HepG2 (cell line): ENCODE measurements around the gene SETD1A. TPM values are rescaled to one million over a fixed set of nuclear protein-coding genes. Genes with fewer than 3 reads are reported as not detected.
A peak's percentile ranks its signal among the peaks of the same experiment; 100 is the strongest.

Experiments used
- ELF4 ChIP-seq: sonication (generic); formaldehyde crosslinking; IDR thresholded peaks from 2 replicates; pipeline ENCODE4 v1.5.0; 2020; ENCODE audit warnings: missing genetic modification reagents, mild to moderate bottlenecking, moderate library complexity, borderline replicate concordance
- GMEB2 ChIP-seq: IDR thresholded peaks from 2 replicates; pipeline ENCODE4 v1.6.1; 2016; ENCODE audit warnings: missing biosample characterization, missing genetic modification reagents, low read depth
- IKZF4 ChIP-seq: sonication (generic); formaldehyde crosslinking; IDR thresholded peaks from 2 replicates; pipeline ENCODE4 v1.5.1; 2020; ENCODE audit warnings: borderline replicate concordance, mild to moderate bottlenecking, low read depth, missing genetic modification reagents; ENCODE audit errors: not compliant biosample characterization
- NFAT5 ChIP-seq: sonication (generic); formaldehyde crosslinking; IDR thresholded peaks from 2 replicates; pipeline ENCODE4 v1.4.0; 2020; ENCODE audit warnings: missing genetic modification reagents
- SOX5 ChIP-seq: IDR thresholded peaks from 2 replicates; pipeline ENCODE4 v1.6.1; 2016; ENCODE audit warnings: borderline replicate concordance
- SP140L ChIP-seq: sonication (generic); formaldehyde crosslinking; IDR thresholded peaks from 2 replicates; pipeline ENCODE4 v1.4.0; 2020; ENCODE audit warnings: missing genetic modification reagents, borderline replicate concordance
- ZBTB7B ChIP-seq: sonication (generic); formaldehyde crosslinking; IDR thresholded peaks from 2 replicates; pipeline ENCODE4 v1.4.0; 2020; ENCODE audit warnings: missing genetic modification reagents
- ZHX1 ChIP-seq: sonication (generic); formaldehyde crosslinking; IDR thresholded peaks from 2 replicates; pipeline ENCODE4 v1.8.1; 2022; ENCODE audit warnings: low read depth, mild to moderate bottlenecking, missing genetic modification reagents
- ZNF431 ChIP-seq: sonication (generic); formaldehyde crosslinking; IDR thresholded peaks from 2 replicates; pipeline ENCODE4 v1.9.0; 2022; ENCODE audit warnings: missing genetic modification reagents, low read depth, mild to moderate bottlenecking, borderline replicate concordance
- ZNF562 ChIP-seq: sonication (generic); formaldehyde crosslinking; IDR thresholded peaks from 2 replicates; pipeline ENCODE4 v1.8.0; 2022; ENCODE audit warnings: missing genetic modification reagents, borderline replicate concordance
- ZNF614 ChIP-seq: IDR thresholded peaks from 2 replicates; pipeline ENCODE4 v1.6.1; 2018; ENCODE audit warnings: missing biosample characterization, missing genetic modification reagents, inconsistent platforms, borderline replicate concordance
- ZNF720 ChIP-seq: sonication (generic); formaldehyde crosslinking; IDR thresholded peaks from 2 replicates; pipeline ENCODE4 v1.4.0; 2020; ENCODE audit warnings: missing genetic modification reagents
- polyA plus RNA-seq, 8 experiments: library from polyadenylated mRNA; depleted of rRNA in 3 of 8; stranded (reverse) in 7 of 8; unstranded in 1 of 8; fragments of >200 nt; fragmentation: Illumina TruSeq in 4 of 8; extraction: Trizol in 4 of 8; gene quantifications; 2 replicates each; pipeline versions ENCODE4 v1.2.1 to v1.2.3, GENCODE V29; 2011 to 2016; ENCODE audit warnings: low read depth in 4 of 8, missing spikeins in 1 of 8, mixed read lengths in 1 of 8; ENCODE audit not compliant: insufficient read depth in 1 of 8
- total RNA-seq, 5 experiments: library from RNA; depleted of rRNA; stranded (reverse); fragments of >200 nt; fragmentation: Illumina TruSeq; extraction: Trizol; gene quantifications; 2 replicates each; pipeline ENCODE4 v1.2.3, GENCODE V29; 2016; ENCODE audit warnings: low read depth in 1 of 5
- TF ChIP-seq, protein P1 (sequence below): sonication (generic); formaldehyde crosslinking; IDR thresholded peaks from 2 replicates; pipeline ENCODE4 v1.5.0; 2020; ENCODE audit warnings: missing genetic modification reagents, mild to moderate bottlenecking, borderline replicate concordance
- TF ChIP-seq, protein P2 (sequence below): sonication (generic); formaldehyde crosslinking; IDR thresholded peaks from 2 replicates; pipeline ENCODE4 v1.4.0; 2020; ENCODE audit warnings: mild to moderate bottlenecking, low read depth, missing genetic modification reagents

The SETD1A gene
- total and polyA plus RNA-seq, 2 of the 13 experiments (the other 11 are each of a cell fraction or from before 2014, with no cell fraction given) = 3.8 to 5.6 TPM

DNA sequence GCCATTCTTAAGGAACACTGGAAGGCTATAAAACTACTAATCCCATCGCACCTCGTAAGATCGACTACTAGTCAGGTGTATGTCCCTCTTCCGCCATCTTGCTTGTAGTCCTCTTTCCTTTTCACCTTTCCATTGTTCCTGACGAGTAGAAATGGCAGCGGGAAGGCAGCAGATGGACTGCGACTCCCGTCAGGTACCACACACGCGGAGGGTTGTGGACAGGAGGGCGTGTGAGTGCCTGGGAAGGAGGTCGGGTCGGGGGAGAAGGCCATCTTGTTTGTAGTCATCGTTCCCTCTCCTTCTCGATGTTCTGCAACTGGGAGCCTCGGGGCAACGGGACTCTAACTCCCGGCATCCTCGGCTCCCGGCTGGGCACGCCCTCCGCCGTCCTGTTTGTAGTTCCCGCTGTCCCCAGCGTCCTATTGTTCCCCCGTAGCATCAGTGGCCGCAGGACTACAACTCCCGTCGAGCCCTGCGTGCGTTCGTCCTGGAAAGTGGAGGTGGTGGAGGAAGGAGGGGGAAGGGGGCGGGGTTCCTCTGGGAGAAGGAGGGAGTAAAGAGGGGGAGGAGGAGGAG, 34.5 kb upstream of the SETD1A start (continued):
- TF ChIP-seq, protein P1, sequence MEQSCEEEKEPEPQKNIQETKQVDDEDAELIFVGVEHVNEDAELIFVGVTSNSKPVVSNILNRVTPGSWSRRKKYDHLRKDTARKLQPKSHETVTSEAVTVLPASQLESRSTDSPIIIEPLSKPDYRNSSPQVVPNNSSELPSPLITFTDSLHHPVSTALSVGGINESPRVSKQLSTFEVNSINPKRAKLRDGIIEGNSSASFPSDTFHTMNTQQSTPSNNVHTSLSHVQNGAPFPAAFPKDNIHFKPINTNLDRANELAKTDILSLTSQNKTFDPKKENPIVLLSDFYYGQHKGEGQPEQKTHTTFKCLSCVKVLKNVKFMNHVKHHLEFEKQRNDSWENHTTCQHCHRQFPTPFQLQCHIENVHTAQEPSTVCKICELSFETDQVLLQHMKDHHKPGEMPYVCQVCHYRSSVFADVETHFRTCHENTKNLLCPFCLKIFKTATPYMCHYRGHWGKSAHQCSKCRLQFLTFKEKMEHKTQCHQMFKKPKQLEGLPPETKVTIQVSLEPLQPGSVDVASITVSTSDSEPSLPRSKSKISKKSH = peak; percentile 77; the same call in 1 of the 2 replicates
- TF ChIP-seq ZNF720 (CRISPR knock-in tag) = peak; percentile 63; the same call in 1 of the 2 replicates
- peak; percentile 87 for TF ChIP-seq GMEB2 (CRISPR knock-in tag)
- 0 out of 2 replicates have a peak, but pooled peaks have one; percentile 18 for TF ChIP-seq NFAT5 (CRISPR knock-in tag)
- TF ChIP-seq IKZF4 (CRISPR knock-in tag) = no peak
- TF ChIP-seq SP140L = no peak
- TF ChIP-seq ZBTB7B (CRISPR knock-in tag) = no peak
- TF ChIP-seq, protein P2, sequence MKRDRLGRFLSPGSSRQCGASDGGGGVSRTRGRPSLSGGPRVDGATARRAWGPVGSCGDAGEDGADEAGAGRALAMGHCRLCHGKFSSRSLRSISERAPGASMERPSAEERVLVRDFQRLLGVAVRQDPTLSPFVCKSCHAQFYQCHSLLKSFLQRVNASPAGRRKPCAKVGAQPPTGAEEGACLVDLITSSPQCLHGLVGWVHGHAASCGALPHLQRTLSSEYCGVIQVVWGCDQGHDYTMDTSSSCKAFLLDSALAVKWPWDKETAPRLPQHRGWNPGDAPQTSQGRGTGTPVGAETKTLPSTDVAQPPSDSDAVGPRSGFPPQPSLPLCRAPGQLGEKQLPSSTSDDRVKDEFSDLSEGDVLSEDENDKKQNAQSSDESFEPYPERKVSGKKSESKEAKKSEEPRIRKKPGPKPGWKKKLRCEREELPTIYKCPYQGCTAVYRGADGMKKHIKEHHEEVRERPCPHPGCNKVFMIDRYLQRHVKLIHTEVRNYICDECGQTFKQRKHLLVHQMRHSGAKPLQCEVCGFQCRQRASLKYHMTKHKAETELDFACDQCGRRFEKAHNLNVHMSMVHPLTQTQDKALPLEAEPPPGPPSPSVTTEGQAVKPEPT (CRISPR knock-in tag) = no peak
- no peak for TF ChIP-seq ZNF431 (CRISPR knock-in tag)
- no peak; the same call in 1 of the 2 replicates for TF ChIP-seq ELF4 (CRISPR knock-in tag)
- TF ChIP-seq ZNF562 (CRISPR knock-in tag) = no peak
- no peak for TF ChIP-seq ZNF614 (CRISPR knock-in tag)
- TF ChIP-seq ZHX1 = peak; percentile 86; the same call in 1 of the 2 replicates
- TF ChIP-seq SOX5 (CRISPR knock-in tag) = peak; percentile 64
